BJ (cell line): ENCODE measurements around the gene FRMD3. TPM values are rescaled to one million over a fixed set of nuclear protein-coding genes. Genes with fewer than 3 reads are reported as not detected.

Experiments used
- CTCF ChIA-PET: fragments of 350-600 bp; formaldehyde crosslinking; extraction: SDS; loops from one replicate; lab custom pipeline; 2021; ENCODE audit warnings: antibody characterized with exemption, inconsistent platforms; lab: Yijun Ruan, JAX
- POLR2A ChIA-PET: fragments of 300-600 bp; sonication (Branson Sonifier 250); formaldehyde crosslinking; extraction: SDS; loops from one replicate; lab custom pipeline; 2021; ENCODE audit warnings: antibody characterized with exemption; lab: Charles Lee
- DNase-seq: peaks from one replicate; pipeline ENCODE4 v3.0.0-alpha.2; 2011; ENCODE audit warnings: low read depth
- H3K27me3 ChIP-seq: 2 replicates; pipeline ENCODE4 v1.6.0; 2011; ENCODE audit warnings: low read length; ENCODE audit not compliant: control insufficient read depth, insufficient read depth
- H3K36me3 ChIP-seq: 2 replicates; pipeline ENCODE4 v1.5.1; 2011; ENCODE audit warnings: low read length; ENCODE audit not compliant: control insufficient read depth, insufficient read depth
- H3K4me3 ChIP-seq: 2 replicates; pipeline ENCODE4 v1.5.1; 2011; ENCODE audit warnings: low read depth, mild to moderate bottlenecking, control low read depth, low read length
- polyA plus RNA-seq: library from polyadenylated mRNA; depleted of rRNA; stranded (reverse); fragments of >200 nt; gene quantifications from 2 replicates; pipeline ENCODE4 v1.2.3, GENCODE V29; 2011; rRNA removed
- small RNA-seq: library from RNA; depleted of rRNA; stranded (forward); fragments of <200 nt; gene quantifications from one replicate; pipeline ENCODE3, GENCODE V24; 2012; ENCODE audit warnings: low replicate concordance, low read depth; ENCODE audit not compliant: insufficient read length
- TF ChIP-seq, protein P1 (sequence below): IDR thresholded peaks from 2 replicates; pipeline ENCODE4 v1.5.1; 2011; ENCODE audit warnings: low read depth, mild to moderate bottlenecking, control low read depth, inconsistent platforms, low read length, moderate library complexity; ENCODE audit not compliant: insufficient read depth

FRMD3 gene
- polyA plus RNA-seq, 1 experiment: 0.10 TPM

DNA sequence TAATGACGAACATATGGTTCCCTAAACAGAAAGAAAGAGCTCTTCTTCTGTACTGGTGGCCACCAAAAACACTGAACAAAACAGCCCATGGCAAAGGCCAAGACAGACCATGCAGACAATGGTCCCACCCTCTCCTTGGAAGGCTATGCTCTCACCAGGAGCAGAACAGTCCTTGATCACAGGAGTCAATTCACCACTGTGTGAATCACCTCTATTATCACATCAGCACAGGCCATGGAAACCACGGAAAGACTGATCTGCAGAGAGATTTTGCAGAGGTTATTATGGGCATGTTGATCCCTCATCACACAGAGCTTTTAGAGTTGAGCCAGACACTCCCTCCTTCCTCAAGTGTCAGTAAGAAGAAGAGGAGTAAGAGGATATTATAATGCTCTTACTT is 341.3 kb downstream of the FRMD3 start:
- Histone ChIP-seq H3K36me3 (no peaks in the 10 kb centered on the region), H3K27me3 (peaks cover 2% of the 10 kb centered on the region; the same call in 1 of the 2 replicates), H3K4me3 (no peak overlapping the region)
- DNase-seq: no peak
- ChIA-PET POLR2A (no interaction called here), CTCF (interaction anchor here (1.0 to 1.3 kb wide), 2 partner anchors 16 to 24 kb away, joined by 3 read pairs; no protein-coding TSS in a partner anchor)
- TF ChIP-seq, protein P1, sequence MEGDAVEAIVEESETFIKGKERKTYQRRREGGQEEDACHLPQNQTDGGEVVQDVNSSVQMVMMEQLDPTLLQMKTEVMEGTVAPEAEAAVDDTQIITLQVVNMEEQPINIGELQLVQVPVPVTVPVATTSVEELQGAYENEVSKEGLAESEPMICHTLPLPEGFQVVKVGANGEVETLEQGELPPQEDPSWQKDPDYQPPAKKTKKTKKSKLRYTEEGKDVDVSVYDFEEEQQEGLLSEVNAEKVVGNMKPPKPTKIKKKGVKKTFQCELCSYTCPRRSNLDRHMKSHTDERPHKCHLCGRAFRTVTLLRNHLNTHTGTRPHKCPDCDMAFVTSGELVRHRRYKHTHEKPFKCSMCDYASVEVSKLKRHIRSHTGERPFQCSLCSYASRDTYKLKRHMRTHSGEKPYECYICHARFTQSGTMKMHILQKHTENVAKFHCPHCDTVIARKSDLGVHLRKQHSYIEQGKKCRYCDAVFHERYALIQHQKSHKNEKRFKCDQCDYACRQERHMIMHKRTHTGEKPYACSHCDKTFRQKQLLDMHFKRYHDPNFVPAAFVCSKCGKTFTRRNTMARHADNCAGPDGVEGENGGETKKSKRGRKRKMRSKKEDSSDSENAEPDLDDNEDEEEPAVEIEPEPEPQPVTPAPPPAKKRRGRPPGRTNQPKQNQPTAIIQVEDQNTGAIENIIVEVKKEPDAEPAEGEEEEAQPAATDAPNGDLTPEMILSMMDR: no peak

Small RNA genes within 50 kb of the gene (small RNA-seq; reads per million reads assigned to genes)
- not detected for gene AL137847.3
- gene RN7SKP242: not detected
- not detected for gene RNU4-29P

Other genes with a start within 250 kb of the FRMD3 start
- 2.7 and 3.5 TPM in 2 replicates for gene IDNK, start 84.7 kb upstream of the FRMD3 start, polyA plus RNA-seq
- 135 and 154 TPM in 2 replicates for gene UBQLN1, start 169.6 kb upstream of the FRMD3 start, polyA plus RNA-seq